ENCODE measurements around the gene NUDT14.

GRCh38 chr14:105214324-105214915 lies 33.3 kb upstream of the NUDT14 start:
- TF ChIP-seq, protein P1, sequence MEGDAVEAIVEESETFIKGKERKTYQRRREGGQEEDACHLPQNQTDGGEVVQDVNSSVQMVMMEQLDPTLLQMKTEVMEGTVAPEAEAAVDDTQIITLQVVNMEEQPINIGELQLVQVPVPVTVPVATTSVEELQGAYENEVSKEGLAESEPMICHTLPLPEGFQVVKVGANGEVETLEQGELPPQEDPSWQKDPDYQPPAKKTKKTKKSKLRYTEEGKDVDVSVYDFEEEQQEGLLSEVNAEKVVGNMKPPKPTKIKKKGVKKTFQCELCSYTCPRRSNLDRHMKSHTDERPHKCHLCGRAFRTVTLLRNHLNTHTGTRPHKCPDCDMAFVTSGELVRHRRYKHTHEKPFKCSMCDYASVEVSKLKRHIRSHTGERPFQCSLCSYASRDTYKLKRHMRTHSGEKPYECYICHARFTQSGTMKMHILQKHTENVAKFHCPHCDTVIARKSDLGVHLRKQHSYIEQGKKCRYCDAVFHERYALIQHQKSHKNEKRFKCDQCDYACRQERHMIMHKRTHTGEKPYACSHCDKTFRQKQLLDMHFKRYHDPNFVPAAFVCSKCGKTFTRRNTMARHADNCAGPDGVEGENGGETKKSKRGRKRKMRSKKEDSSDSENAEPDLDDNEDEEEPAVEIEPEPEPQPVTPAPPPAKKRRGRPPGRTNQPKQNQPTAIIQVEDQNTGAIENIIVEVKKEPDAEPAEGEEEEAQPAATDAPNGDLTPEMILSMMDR (IDR thresholded peaks at IDR 0.05), result no peak
- TF ChIP-seq POLR2A (IDR thresholded peaks at IDR 0.05), result no peak
